PC-3 (cell line): ENCODE measurements around the gene PITPNB. TPM values are rescaled to one million over a fixed set of nuclear protein-coding genes. Genes with fewer than 3 reads are reported as not detected.

Source experiments
- ATAC-seq: fragments of 200-7000 bp; cut with Tn5 transposase; 2 replicates; pipeline ENCODE4 v1.9.1; 2020; ENCODE audit warnings: mild to moderate bottlenecking, moderate library complexity
- BruUV-seq: library from RNA; stranded (reverse); fragments of 400-500 nt; replicated peaks from 2 replicates; lab custom pipeline; 2021; lab: Mats Ljungman, UMichigan
- CTCF ChIA-PET: fragments of 300-600 bp; sonication (Branson Sonifier 250); formaldehyde crosslinking; loops from one replicate; lab custom pipeline; 2022; ENCODE audit warnings: antibody characterized with exemption; lab: Charles Lee
- POLR2A ChIA-PET: fragments of 300-600 bp; sonication (Branson Sonifier 250); formaldehyde crosslinking; loops from one replicate; lab custom pipeline; 2022; ENCODE audit warnings: antibody characterized with exemption; ENCODE audit not compliant: unreplicated experiment; lab: Charles Lee
- DNase-seq: peaks from one replicate; pipeline ENCODE4 v3.0.0-alpha.2; 2015
- H2AFZ ChIP-seq: fragments of 300-600 bp; sonication (generic); 2 replicates; pipeline ENCODE4 v1.6.0; 2016; ENCODE audit warnings: antibody characterized with exemption, low read length
- H3F3A ChIP-seq: fragments of 300-600 bp; sonication (generic); one replicate; pipeline ENCODE4 v1.6.0; 2017; ENCODE audit warnings: antibody characterized with exemption, low read length, control low read depth, mild to moderate bottlenecking; ENCODE audit not compliant: unreplicated experiment
- H3K27ac ChIP-seq: fragments of 300-600 bp; sonication (generic); 2 replicates; pipeline ENCODE4 v1.5.1; 2016; ENCODE audit warnings: mild to moderate bottlenecking, low read length
- H3K27me3 ChIP-seq: fragments of 300-600 bp; sonication (generic); 2 replicates; pipeline ENCODE4 v1.6.1; 2016; ENCODE audit warnings: low read length, mixed read lengths
- H3K36me3 ChIP-seq: fragments of 300-600 bp; sonication (generic); 2 replicates; pipeline ENCODE4 v1.6.1; 2016; ENCODE audit warnings: low read depth, mixed run types, low read length, mixed read lengths
- H3K4me1 ChIP-seq: fragments of 300-600 bp; sonication (generic); 2 replicates; pipeline ENCODE4 v1.5.1; 2016; ENCODE audit warnings: low read length; ENCODE audit not compliant: insufficient read depth
- H3K4me2 ChIP-seq: fragments of 300-600 bp; sonication (generic); 2 replicates; pipeline ENCODE4 v1.6.0; 2016; ENCODE audit warnings: low read length
- H3K4me3 ChIP-seq: fragments of 300-600 bp; sonication (generic); 2 replicates; pipeline ENCODE4 v1.5.1; 2016; ENCODE audit warnings: mild to moderate bottlenecking, low read length, mixed read lengths
- H3K79me2 ChIP-seq: fragments of 300-600 bp; sonication (generic); 2 replicates; pipeline ENCODE4 v1.6.1; 2017; ENCODE audit warnings: low read length, mixed read lengths
- H3K9ac ChIP-seq: fragments of 300-600 bp; sonication (generic); 2 replicates; pipeline ENCODE4 v1.6.0; 2016; ENCODE audit warnings: mild to moderate bottlenecking, low read length
- H3K9me2 ChIP-seq: fragments of 300-600 bp; sonication (generic); replicated peaks from 2 replicates; pipeline ENCODE4 v1.6.1; 2016; ENCODE audit warnings: mixed run types, low read length, mixed read lengths
- H3K9me3 ChIP-seq: fragments of 300-600 bp; sonication (generic); 2 replicates; pipeline ENCODE4 v1.6.1; 2016; ENCODE audit warnings: low read length, mixed read lengths
- H4K20me1 ChIP-seq: fragments of 300-600 bp; sonication (generic); 2 replicates; pipeline ENCODE4 v1.6.1; 2016; ENCODE audit warnings: low read length, mixed read lengths
- CTCF ChIP-seq: fragments of 300-600 bp; sonication (generic); conservative IDR thresholded peaks from 2 replicates; pipeline ENCODE4 v1.5.1; 2017; ENCODE audit warnings: antibody characterized with exemption, low read depth, mild to moderate bottlenecking, low read length
- EZH2 ChIP-seq: fragments of 300-600 bp; sonication (generic); IDR thresholded peaks from one replicate; pipeline ENCODE4 v1.6.1; 2017; ENCODE audit warnings: antibody characterized with exemption, mild to moderate bottlenecking, low read length; ENCODE audit not compliant: unreplicated experiment
- EZH2phosphoT487 ChIP-seq: fragments of 300-600 bp; sonication (generic); IDR thresholded peaks from 2 replicates; pipeline ENCODE4 v1.6.1; 2018; ENCODE audit warnings: mild to moderate bottlenecking, antibody characterized with exemption, low read length, borderline replicate concordance
- intact Hi-C: fragments of 100-400 bp; cut with micrococcal nuclease; formaldehyde crosslinking; loops from 2 replicates; pipeline ENCODE4 v1.9.0; 2023
- total RNA-seq: library from RNA; depleted of rRNA; stranded (reverse); fragments of >200 nt; gene quantifications from 2 replicates; pipeline ENCODE4 v1.2.3, GENCODE V29; 2014

Gene PITPNB
- total RNA-seq, 1 experiment from 2014 or later: 15.3 TPM

- H3K79me2 ChIP-seq: peaks cover 47% of the 10 kb centered on the region
- intact Hi-C loops: no loop called here
These were observed 44.9 kb downstream of the PITPNB start for GRCh38 chr22:27874185-27874584.

GRCh38 chr22:27873472-27873871 lies 45.6 kb downstream of the PITPNB start:
- no peak overlapping the region for H3K4me3 ChIP-seq
- H3K4me2 ChIP-seq: no peak overlapping the region
- POLR2A ChIA-PET: no interaction called here
- peaks cover 46% of the 10 kb centered on the region for H3K79me2 ChIP-seq
- no peak overlapping the region for H3K9ac ChIP-seq
- no peak overlapping the region for H2AFZ ChIP-seq
- TF ChIP-seq EZH2phosphoT487 (no peak), CTCF (no peak), EZH2 (no peak)
- no peaks in the 10 kb centered on the region for H3K9me3 ChIP-seq
- CTCF ChIA-PET: no interaction called here
- H3F3A ChIP-seq: no peaks in the 10 kb centered on the region
- no peaks in the 10 kb centered on the region for H3K9me2 ChIP-seq
- H3K27me3 ChIP-seq: no peaks in the 10 kb centered on the region
- ATAC-seq: no peak
- H3K36me3 ChIP-seq: peaks cover 28% of the 10 kb centered on the region
- H3K4me1 ChIP-seq: peaks cover under 1% of the 10 kb centered on the region; the same call in 1 of the 2 replicates
- intact Hi-C loops: no loop called here
- H4K20me1 ChIP-seq: 0 out of 2 replicates have a peak, but pooled peaks cover 5% of the 10 kb centered on the region
- no TSS peak for BruUV-seq
- DNase-seq: no peak
- no peak overlapping the region for H3K27ac ChIP-seq

More at GRCh38 chr22:27874185-27874584, 44.9 kb downstream of the PITPNB start:
- H3K27ac ChIP-seq: no peak overlapping the region
- H3K36me3 ChIP-seq: peaks cover 28% of the 10 kb centered on the region
- H3K9ac ChIP-seq: no peak overlapping the region
- H3K9me3 ChIP-seq: no peaks in the 10 kb centered on the region
- 0 out of 2 replicates have a peak, but pooled peaks cover 5% of the 10 kb centered on the region for H4K20me1 ChIP-seq
- no peaks in the 10 kb centered on the region for H3F3A ChIP-seq
- no peaks in the 10 kb centered on the region for H3K9me2 ChIP-seq
- H3K27me3 ChIP-seq: no peaks in the 10 kb centered on the region
- H3K4me2 ChIP-seq: no peak overlapping the region
- no peak for DNase-seq
- no peaks in the 10 kb centered on the region for H3K4me1 ChIP-seq
- no peak for ATAC-seq
- TF ChIP-seq CTCF (no peak), EZH2phosphoT487 (no peak), EZH2 (no peak)
- BruUV-seq: no TSS peak
- H2AFZ ChIP-seq: no peak overlapping the region
- ChIA-PET CTCF (no interaction called here), POLR2A (no interaction called here)
- no peak overlapping the region for H3K4me3 ChIP-seq

- Histone ChIP-seq H3K9me2 (no peaks in the 10 kb centered on the region), H3K9ac (no peak overlapping the region), H3F3A (no peaks in the 10 kb centered on the region), H2AFZ (no peak overlapping the region), H4K20me1 (0 out of 2 replicates have a peak, but pooled peaks cover 5% of the 10 kb centered on the region), H3K79me2 (peaks cover 44% of the 10 kb centered on the region), H3K27ac (no peak overlapping the region), H3K4me1 (peaks cover 10% of the 10 kb centered on the region), H3K4me2 (no peak overlapping the region), H3K27me3 (no peaks in the 10 kb centered on the region), H3K36me3 (peaks cover 27% of the 10 kb centered on the region), H3K4me3 (no peak overlapping the region), H3K9me3 (no peaks in the 10 kb centered on the region)
- DNase-seq (no peak), ATAC-seq (no peak)
- ChIA-PET POLR2A (no interaction called here), CTCF (no interaction called here)
- BruUV-seq: no TSS peak
- TF ChIP-seq EZH2: no peak
- intact Hi-C loops: no loop called here
These were observed 46.6 kb downstream of the PITPNB start for GRCh38 chr22:27872488-27872887.
